GM19238 (cell line): Measurements from ENCODE around the gene CNMD.

ENCODE experiments used
- DNase-seq: peaks from one replicate; pipeline ENCODE4 v3.0.0; 2011; ENCODE audit warnings: low spot score; ENCODE audit not compliant: insufficient read length

The CNMD gene

GRCh38 chr13:52739468-52740071, at the start of gene CNMD:
CNMD (minus strand) TSS chr13:52739820; CDS start chr13:52739701, 119 bp downstream.
- DNase-seq: no peak

GRCh38 chr13:52788011-52788410, 48.4 kb upstream of the CNMD start:
- no peak for DNase-seq

GRCh38 chr13:52787235-52787634, 47.6 kb upstream of the CNMD start:
- no peak for DNase-seq

- DNase-seq: no peak
These were observed 47.1 kb upstream of the CNMD start for GRCh38 chr13:52786766-52787165.

GRCh38 chr13:52785739-52786138, 46.1 kb upstream of the CNMD start:
- no peak for DNase-seq

GRCh38 chr13:52784591-52785340, 45.1 kb upstream of the CNMD start:
- DNase-seq: no peak

- DNase-seq: no peak
These were observed 44.3 kb upstream of the CNMD start for GRCh38 chr13:52783943-52784342.

- no peak for DNase-seq
These were observed 43.1 kb upstream of the CNMD start for GRCh38 chr13:52782471-52783448.

GRCh38 chr13:52780611-52781010, 41.0 kb upstream of the CNMD start:
- no peak for DNase-seq

GRCh38 chr13:52780092-52780491, 40.5 kb upstream of the CNMD start:
- DNase-seq: no peak

- no peak for DNase-seq
These were observed 39.5 kb upstream of the CNMD start for GRCh38 chr13:52779103-52779502.

- DNase-seq: no peak
These were observed 37.1 kb upstream of the CNMD start for GRCh38 chr13:52776726-52777125.

GRCh38 chr13:52775511-52775910, 35.9 kb upstream of the CNMD start:
- no peak for DNase-seq

- no peak for DNase-seq
These were observed 28.4 kb upstream of the CNMD start for GRCh38 chr13:52767949-52768516.

- DNase-seq: no peak
These were observed 26.2 kb upstream of the CNMD start for GRCh38 chr13:52765611-52766390.

GRCh38 chr13:52760077-52760476, 20.5 kb upstream of the CNMD start:
- no peak for DNase-seq

GRCh38 chr13:52758114-52758513, 18.5 kb upstream of the CNMD start:
- no peak for DNase-seq

- no peak for DNase-seq
These were observed 11.6 kb upstream of the CNMD start for GRCh38 chr13:52751196-52751595.

- no peak for DNase-seq
These were observed 11.1 kb upstream of the CNMD start for GRCh38 chr13:52750713-52751112.

GRCh38 chr13:52749419-52749818, 9.8 kb upstream of the CNMD start:
- no peak for DNase-seq

- no peak for DNase-seq
These were observed 6.5 kb upstream of the CNMD start for GRCh38 chr13:52746141-52746540.
